Heart left ventricle (tissue), 16 donors: Measurements from ENCODE around the gene SMYD1. TPM values are rescaled to one million over a fixed set of nuclear protein-coding genes. Genes with fewer than 3 reads are reported as not detected.

Source experiments
- ATAC-seq, 4 donors: fragments of 200-7000 bp; cut with Tn5 transposase; one replicate each; pipeline ENCODE4 v1.9.1; 2020 to 2022; ENCODE audit warnings: moderate library complexity in 4 of 4, mild to moderate bottlenecking in 3 of 4, moderate number of reproducible peaks in 1 of 4
- DNase-seq, 5 donors: peaks; one replicate each; pipeline ENCODE4 v3.0.0-alpha.2; 2020
- H3K27ac ChIP-seq, 12 donors: fragments of 200-600 bp; sonication (generic) in 4 of 12; one replicate each; pipeline versions ENCODE4 v1.5.0 to v1.8.0; 2016 to 2022; ENCODE audit warnings: mild to moderate bottlenecking in 2 of 12
- H3K27me3 ChIP-seq, 9 donors: fragments of 200-600 bp; sonication (generic) in 2 of 9; one replicate each; pipeline versions ENCODE4 v1.5.1 to v1.8.0; 2016 to 2022; ENCODE audit warnings: mild to moderate bottlenecking in 3 of 9
- H3K36me3 ChIP-seq, 9 donors: fragments of 200-600 bp; sonication (generic) in 2 of 9; one replicate each; pipeline versions ENCODE4 v1.5.0 to v1.8.0; 2018 to 2022; ENCODE audit warnings: mild to moderate bottlenecking in 2 of 9
- H3K4me1 ChIP-seq, 12 donors: fragments of 200-600 bp; sonication (generic) in 4 of 12; one replicate each; pipeline versions ENCODE4 v1.5.0 to v1.8.0; 2016 to 2022; ENCODE audit warnings: mild to moderate bottlenecking in 3 of 12
- H3K4me3 ChIP-seq, 12 donors: fragments of 200-600 bp; sonication (generic) in 4 of 12; one replicate each; pipeline versions ENCODE4 v1.5.0 to v1.8.0; 2017 to 2022; ENCODE audit warnings: mild to moderate bottlenecking in 9 of 12, moderate library complexity in 4 of 12
- H3K9me3 ChIP-seq, 12 donors: fragments of 200-600 bp; sonication (generic) in 4 of 12; one replicate each; pipeline versions ENCODE4 v1.5.0 to v1.8.0; 2016 to 2022; ENCODE audit warnings: mild to moderate bottlenecking in 1 of 12
- CTCF ChIP-seq, 12 donors: fragments of 200-600 bp; sonication (generic) in 4 of 12; IDR thresholded peaks; one replicate each; pipeline versions ENCODE4 v1.5.0 to v1.8.0; 2018 to 2022; ENCODE audit warnings: antibody characterized with exemption in 12 of 12, mild to moderate bottlenecking in 5 of 12
- POLR2A ChIP-seq, 2 donors: fragments of 450-650 bp; IDR thresholded peaks; one replicate each; pipeline ENCODE4 v1.6.1; 2017; ENCODE audit warnings: antibody characterized with exemption in 2 of 2, mild to moderate bottlenecking in 2 of 2, moderate library complexity in 2 of 2
- WGBS, 4 donors: extraction: QIAGEN DNeasy Blood & Tissue Kit in 2 of 4; methylation state at CpG; one replicate each; pipeline versions ENCODE4 v1.1.5 to v1.1.7; 2013 to 2018; 5-methylcytosine and 5-hydroxymethylcytosine counted together
- intact Hi-C, 10 donors: fragments of 100-400 bp; cut with DNase I; formaldehyde crosslinking; loops; one replicate each; pipeline versions ENCODE4 v1.11.1 to v1.14.2; 2022
- polyA plus RNA-seq, 2 donors: library from polyadenylated mRNA; stranded (reverse); fragments of 200-250 nt; gene quantifications; one replicate each; pipeline ENCODE4 v1.2.3, GENCODE V29; 2013
- total RNA-seq, 9 donors: library from RNA; depleted of rRNA in 2 of 9; stranded (reverse); fragments of >200 nt in 2 of 9; fragmentation: NEBNext Ultra II Directional in 3 of 9; extraction: Animal tissue kit (Norgen Biotek cat#: 25700) in 3 of 9; gene quantifications; one replicate each; pipeline versions ENCODE4 v1.1.0 to v1.2.4, GENCODE V29; 2016 to 2023
- donor health status: ischemic (EF 13 %, LVEDD 7.1; RV severe dilation, severe dysfunction).
- donor health status: healthy with polysubstance abuse.
- donor health status: DM: no; HTN: yes; CAD: no.
- donor health status: DM: no; HTN: no; CAD: no.
- donor health status: ischemic (EF 25% LVEDD 6.9; RV normal size, moderate dysfunction).
- donor health status: ischemic (EF 25% LVEDD 5.7; RV mildly dilated, moderate dysfunction).
- donor health status: healthy.
- donor health status: DM: yes; HTN: yes; CAD: no.
- donor health status: ischemic (EF 35%, LVEDD 5.7; RV mildly dilated, moderate dysfunction).
- donor health status: nonischemic (EF 11% LVEDD 7.7; RV severe dilation, severe dysfunction).
- donor health status: DM: yes; HTN: yes; CAD: no.
- donor health status: PGD.
- donor health status: ischemic (EF 29% LVEDD 5.4; RV normal size, mild dysfunction).
- donor health status: nonischemic (EF 23%, LVEDD 6.1; RV moderate dilation, normal function).

SMYD1 gene
- total and polyA plus RNA-seq, 11 donors: 132 to 658 (median 346) TPM

GRCh38 chr2:88128654-88129312, 61.2 kb downstream of the SMYD1 start:
- H3K36me3 ChIP-seq: no peaks in the 10 kb centered on the region
- no peaks in the 10 kb centered on the region for H3K9me3 ChIP-seq
- H3K4me3 ChIP-seq: no peak overlapping the region
- ATAC-seq (no peak), DNase-seq (no peak)
- no peak overlapping the region for H3K27ac ChIP-seq
- no peak for TF ChIP-seq POLR2A (IDR thresholded peaks at IDR 0.05)
- TF ChIP-seq CTCF (IDR thresholded peaks at IDR 0.05): no peak
- no peaks in the 10 kb centered on the region for H3K4me1 ChIP-seq
- WGBS, 4 donors: 86 to 93% (median 91%) methylated on average over 7 of the region's 7 CpGs
- intact Hi-C loops: no loop called here
- no peaks in the 10 kb centered on the region for H3K27me3 ChIP-seq

- intact Hi-C loops: no loop called here
- TF ChIP-seq POLR2A (IDR thresholded peaks at IDR 0.05) (no peak), CTCF (IDR thresholded peaks at IDR 0.05) (no peak)
- no peak overlapping the region for H3K4me3 ChIP-seq
- ATAC-seq (no peak), DNase-seq (no peak)
- H3K9me3 ChIP-seq: no peaks in the 10 kb centered on the region
- no peaks in the 10 kb centered on the region for H3K27me3 ChIP-seq
- WGBS, 4 donors: 89 to 95% (median 92%) methylated on average over 6 to 7 of the region's 7 CpGs
- no peaks in the 10 kb centered on the region for H3K36me3 ChIP-seq
- H3K27ac ChIP-seq: no peak overlapping the region
- no peaks in the 10 kb centered on the region for H3K4me1 ChIP-seq
Observed at GRCh38 chr2:88129313-88129959, 61.8 kb downstream of the SMYD1 start.

- no peak for TF ChIP-seq POLR2A (IDR thresholded peaks at IDR 0.05)
- no peak for TF ChIP-seq CTCF (IDR thresholded peaks at IDR 0.05)
- 70 to 77% (median 73%) methylated on average over 9 of the region's 9 CpGs for WGBS, 4 donors
- no peak for DNase-seq
- H3K4me3 ChIP-seq: no peak overlapping the region
- intact Hi-C loops: no loop called here
- H3K4me1 ChIP-seq: no peaks in the 10 kb centered on the region
- H3K27ac ChIP-seq: no peak overlapping the region
- peaks cover 0 to 5% (median 0%) of the 10 kb centered on the region in 9 donors for H3K27me3 ChIP-seq
- ATAC-seq: no peak
- H3K36me3 ChIP-seq: no peaks in the 10 kb centered on the region
- no peaks in the 10 kb centered on the region for H3K9me3 ChIP-seq
Observed at GRCh38 chr2:88131201-88131998, 63.8 kb downstream of the SMYD1 start.

- 91 to 97% (median 94%) methylated on average over 3 of the region's 3 CpGs for WGBS, 4 donors
- Histone ChIP-seq H3K36me3 (no peaks in the 10 kb centered on the region), H3K4me3 (no peak overlapping the region)
Observed at GRCh38 chr2:88131999-88132368, 64.4 kb downstream of the SMYD1 start.

More at GRCh38 chr2:88131999-88132368, 64.4 kb downstream of the SMYD1 start:
- Histone ChIP-seq H3K27ac (no peak overlapping the region), H3K27me3 (peaks cover 0 to 5% (median 0%) of the 10 kb centered on the region in 9 donors), H3K9me3 (no peaks in the 10 kb centered on the region), H3K4me1 (no peaks in the 10 kb centered on the region)
- DNase-seq (no peak), ATAC-seq (no peak)
- TF ChIP-seq POLR2A (IDR thresholded peaks at IDR 0.05) (no peak), CTCF (IDR thresholded peaks at IDR 0.05) (no peak)
- intact Hi-C loops: no loop called here
